Activated T-helper 1 cell treated with anti-CD3 and anti-CD28 coated beads, Interleukin-12 subunit alpha, Interleukin-12 subunit beta, Interleukin-2, Interleukin-4 antibody, amounts not matched to agents 30 ng/mL and 10 ng/mL and 1 ng/mL, durations not matched to agents 14 hours and 24 hours and 36 hours (primary cell): ENCODE measurements around the gene ENGASE. TPM values are rescaled to one million over a fixed set of nuclear protein-coding genes. Genes with fewer than 3 reads are reported as not detected.
"Not testable (repeated sequence)": the region's sequence is repeated elsewhere in the genome, so short reads cannot be mapped to it uniquely, and the experiment has no call there.

Source experiments
- DNase-seq: peaks from one replicate; pipeline ENCODE4 v3.0.0; 2021; ENCODE audit warnings: low spot score
- H3K27ac Mint-ChIP-seq: one replicate; pipeline ENCODE4 v1.8.0; 2021; ENCODE audit warnings: mild to moderate bottlenecking, mixed read lengths
- H3K27me3 Mint-ChIP-seq: one replicate; pipeline ENCODE4 v1.8.0; 2022; ENCODE audit warnings: mild to moderate bottlenecking, moderate library complexity, mixed read lengths; ENCODE audit not compliant: insufficient read depth
- H3K36me3 Mint-ChIP-seq: one replicate; pipeline ENCODE4 v1.8.0; 2021; ENCODE audit warnings: low read depth, mixed read lengths
- H3K4me1 Mint-ChIP-seq: one replicate; pipeline ENCODE4 v1.8.0; 2021; ENCODE audit warnings: low read depth, mixed read lengths
- H3K4me3 Mint-ChIP-seq: one replicate; pipeline ENCODE4 v1.8.0; 2021; ENCODE audit warnings: mild to moderate bottlenecking, moderate library complexity, mixed read lengths
- H3K9me3 Mint-ChIP-seq: one replicate; pipeline ENCODE4 v1.8.0; 2021; ENCODE audit warnings: mixed read lengths
- intact Hi-C: fragments of 100-400 bp; cut with micrococcal nuclease; formaldehyde crosslinking; loops from one replicate; pipeline ENCODE4 v1.15.1; 2024
- total RNA-seq: library from RNA; stranded (reverse); gene quantifications from 2 replicates; pipeline ENCODE4 v1.2.3, GENCODE V29; 2022

Gene ENGASE
- total RNA-seq, 1 donor from 2014 or later: 46.1 TPM

GRCh38 chr17:79071161-79071740 is 3.4 kb upstream of the ENGASE start:
- Mint-ChIP-seq H3K27ac (no peak overlapping the region), H3K4me1 (peaks cover 10% of the 10 kb centered on the region), H3K4me3 (no peak overlapping the region), H3K27me3 (peaks cover 6% of the 10 kb centered on the region), H3K9me3 (no peaks in the 10 kb centered on the region), H3K36me3 (no peaks in the 10 kb centered on the region)
- DNase-seq: no peak
- intact Hi-C loops: loop anchor here (5.0 kb wide), 1 partner anchor 59 kb away; no protein-coding TSS in a partner anchor

DNA sequence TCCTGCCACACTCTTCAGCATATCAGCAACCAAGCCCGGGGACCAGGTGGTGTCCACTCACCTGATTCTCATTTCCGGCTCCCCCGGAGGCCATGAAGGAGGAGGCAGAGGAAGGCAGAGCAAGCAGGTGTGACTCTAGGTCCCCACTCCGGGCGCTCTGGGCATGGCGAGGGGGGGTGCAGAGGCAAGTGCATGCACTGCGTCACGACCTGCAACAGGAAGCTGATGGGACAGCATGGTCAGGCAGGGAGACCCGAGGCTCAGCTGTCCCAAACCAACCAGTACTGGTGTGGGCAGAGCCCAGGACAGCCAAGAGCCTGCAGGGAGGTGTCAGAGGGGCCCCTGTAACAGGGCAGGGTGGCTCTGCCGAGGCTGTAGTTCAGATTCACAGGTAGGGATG is 2.1 kb upstream of the ENGASE start:
- H3K27ac Mint-ChIP-seq: no peak overlapping the region
- no peak overlapping the region for H3K4me3 Mint-ChIP-seq
- no peaks in the 10 kb centered on the region for H3K9me3 Mint-ChIP-seq
- no peak for DNase-seq
- intact Hi-C loops: loop anchor here (5.0 kb wide), 1 partner anchor 60 kb away; no protein-coding TSS in a partner anchor
- no peaks in the 10 kb centered on the region for H3K36me3 Mint-ChIP-seq
- peaks cover 2% of the 10 kb centered on the region for H3K27me3 Mint-ChIP-seq
- peaks cover 10% of the 10 kb centered on the region for H3K4me1 Mint-ChIP-seq

DNA sequence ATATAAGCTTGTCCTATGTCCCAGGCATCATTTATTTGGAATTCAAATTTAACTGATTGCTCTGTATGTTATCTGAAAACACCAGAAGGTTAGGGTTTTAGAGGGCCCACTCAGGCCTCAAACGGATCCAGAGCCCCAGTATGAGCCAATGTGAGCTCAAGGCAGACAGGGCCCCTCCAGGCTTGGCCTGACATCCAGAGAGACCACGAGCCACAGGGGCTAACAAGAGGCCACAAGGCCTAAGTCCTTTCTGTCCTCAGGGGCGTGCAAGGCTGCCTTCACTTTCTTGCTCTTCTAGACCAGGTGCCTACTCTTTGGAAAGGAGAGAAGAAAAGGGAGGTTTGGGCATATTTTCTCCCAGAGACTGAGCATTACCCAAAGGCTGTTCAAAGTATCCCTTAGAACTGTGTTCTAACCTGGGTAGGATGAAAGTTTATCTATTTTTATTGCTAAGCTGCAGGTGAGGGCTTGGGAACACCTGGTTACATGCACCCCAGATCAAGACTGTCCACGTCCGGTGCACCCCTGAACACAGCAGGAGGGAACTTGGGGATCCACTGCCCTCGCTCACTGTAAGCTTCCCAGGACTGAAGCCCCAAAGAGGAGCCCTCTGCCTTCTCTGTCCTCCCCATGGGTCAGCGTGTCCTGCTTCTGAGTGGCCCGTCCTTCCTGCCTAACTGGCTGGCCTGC is 1.5 kb upstream of the ENGASE start:
- Mint-ChIP-seq H3K9me3 (no peaks in the 10 kb centered on the region), H3K4me3 (no peak overlapping the region), H3K27me3 (peaks cover 2% of the 10 kb centered on the region), H3K4me1 (peaks cover 10% of the 10 kb centered on the region), H3K36me3 (no peaks in the 10 kb centered on the region), H3K27ac (no peak overlapping the region)
- no peak for DNase-seq
- intact Hi-C loops: loop anchor here (5.0 kb wide), 1 partner anchor 61 kb away; no protein-coding TSS in a partner anchor

- intact Hi-C loops: loop anchor here (5.0 kb wide), 1 partner anchor 61 kb away; no protein-coding TSS in a partner anchor
- Mint-ChIP-seq H3K27me3 (peaks cover 2% of the 10 kb centered on the region), H3K4me1 (peaks cover 10% of the 10 kb centered on the region), H3K9me3 (no peaks in the 10 kb centered on the region), H3K4me3 (no peak overlapping the region), H3K27ac (no peak overlapping the region), H3K36me3 (no peaks in the 10 kb centered on the region)
- no peak for DNase-seq
Observed at GRCh38 chr17:79073706-79074088, 927 bp upstream of the ENGASE start.

DNA sequence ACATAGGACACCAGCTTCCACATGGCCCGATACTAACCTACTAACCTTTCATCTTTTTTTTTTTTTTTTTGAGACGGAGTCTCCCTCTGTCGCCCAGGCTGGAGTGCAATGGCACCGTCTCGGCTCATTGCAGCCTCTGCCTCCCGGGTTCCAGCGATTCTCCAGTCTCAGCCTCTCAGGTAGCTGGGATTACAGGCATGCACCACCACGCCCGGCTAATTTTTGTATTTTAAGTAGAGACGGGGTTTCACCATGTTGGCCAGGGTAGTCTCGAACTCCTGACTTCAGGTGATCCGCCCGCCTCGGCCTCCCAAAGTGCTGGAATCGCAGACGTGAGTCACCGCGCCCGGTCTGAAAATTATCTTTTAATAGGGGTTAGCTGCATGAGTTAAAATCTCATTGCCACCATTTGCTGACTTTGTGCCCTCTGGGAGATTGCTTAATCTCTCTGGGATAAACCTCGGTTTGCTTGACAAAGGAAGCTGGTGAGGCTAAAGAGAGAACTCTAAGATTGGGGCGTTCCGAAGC is 439 bp upstream of the ENGASE start:
- Mint-ChIP-seq H3K4me3 (peak overlapping the region; percentile 70), H3K27ac (peak overlapping the region; percentile 52)
- not testable (repeated sequence) for H3K9me3 Mint-ChIP-seq, H3K27me3 Mint-ChIP-seq, H3K36me3 Mint-ChIP-seq, DNase-seq, H3K4me1 Mint-ChIP-seq
- intact Hi-C loops: loop anchor here (5.0 kb wide), 1 partner anchor 62 kb away; no protein-coding TSS in a partner anchor

GRCh38 chr17:79075446-79075750 is 774 bp downstream of the ENGASE start:
- Mint-ChIP-seq H3K36me3 (peaks cover 11% of the 10 kb centered on the region), H3K4me3 (peak overlapping the region; percentile 92), H3K4me1 (peaks cover 10% of the 10 kb centered on the region), H3K27me3 (no peaks in the 10 kb centered on the region), H3K27ac (peak overlapping the region; percentile 83), H3K9me3 (no peaks in the 10 kb centered on the region)
- intact Hi-C loops: no loop called here
- DNase-seq: peak; percentile 9

DNA sequence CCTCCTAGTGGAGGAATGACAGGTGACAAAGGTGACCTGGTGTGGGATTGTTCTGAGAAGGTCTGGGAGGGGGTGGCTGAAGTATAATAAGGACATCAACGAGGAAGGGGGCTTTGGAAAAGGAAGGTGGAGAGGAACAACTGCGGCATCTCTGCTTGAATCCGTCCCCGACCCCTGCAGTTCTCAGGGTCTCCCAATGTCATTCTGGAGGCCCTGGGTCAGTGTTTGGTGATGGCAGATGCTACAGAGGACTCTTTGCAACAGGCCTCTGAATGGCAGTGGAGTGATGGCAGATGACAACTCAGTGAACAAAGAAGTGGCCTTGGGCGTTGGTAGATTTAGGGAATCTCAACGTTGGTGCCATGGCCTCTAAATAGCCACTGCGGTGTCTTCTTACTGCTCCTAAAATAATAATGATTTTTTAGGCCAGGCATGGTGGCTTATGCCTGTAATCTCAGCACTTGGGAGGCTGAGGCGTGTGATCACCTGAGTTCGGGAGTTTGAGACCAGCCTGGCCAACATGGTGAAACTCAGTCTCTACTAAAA is 1.3 kb downstream of the ENGASE start:
- Mint-ChIP-seq H3K9me3 (no peaks in the 10 kb centered on the region), H3K27me3 (no peaks in the 10 kb centered on the region), H3K4me1 (peaks cover 10% of the 10 kb centered on the region), H3K4me3 (peak overlapping the region; percentile 92), H3K27ac (peak overlapping the region; percentile 83), H3K36me3 (peaks cover 15% of the 10 kb centered on the region)
- intact Hi-C loops: no loop called here
- DNase-seq: no peak

DNA sequence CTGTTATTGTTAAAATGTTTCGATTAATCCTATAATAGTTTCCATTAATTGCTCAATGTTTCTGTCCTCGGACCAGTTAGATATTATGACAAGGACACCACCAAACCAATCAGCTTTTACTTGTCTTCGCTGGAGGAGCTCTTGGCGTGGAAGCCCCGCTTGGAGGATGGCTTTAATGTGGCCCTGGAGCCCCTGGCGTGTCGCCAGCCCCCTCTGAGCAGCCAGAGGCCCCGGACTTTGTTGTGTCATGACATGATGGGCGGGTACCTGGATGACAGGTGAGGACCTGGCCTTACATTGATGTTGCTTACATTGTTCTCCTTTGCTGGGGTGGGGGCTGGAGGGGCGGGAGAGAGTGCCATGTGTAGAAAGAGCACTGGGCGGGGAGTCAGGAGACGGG is 3.0 kb downstream of the ENGASE start:
- DNase-seq: no peak
- Mint-ChIP-seq H3K4me1 (peaks cover 10% of the 10 kb centered on the region), H3K4me3 (no peak overlapping the region), H3K9me3 (no peaks in the 10 kb centered on the region), H3K27ac (no peak overlapping the region), H3K27me3 (no peaks in the 10 kb centered on the region), H3K36me3 (peaks cover 15% of the 10 kb centered on the region)
- intact Hi-C loops: no loop called here

DNA sequence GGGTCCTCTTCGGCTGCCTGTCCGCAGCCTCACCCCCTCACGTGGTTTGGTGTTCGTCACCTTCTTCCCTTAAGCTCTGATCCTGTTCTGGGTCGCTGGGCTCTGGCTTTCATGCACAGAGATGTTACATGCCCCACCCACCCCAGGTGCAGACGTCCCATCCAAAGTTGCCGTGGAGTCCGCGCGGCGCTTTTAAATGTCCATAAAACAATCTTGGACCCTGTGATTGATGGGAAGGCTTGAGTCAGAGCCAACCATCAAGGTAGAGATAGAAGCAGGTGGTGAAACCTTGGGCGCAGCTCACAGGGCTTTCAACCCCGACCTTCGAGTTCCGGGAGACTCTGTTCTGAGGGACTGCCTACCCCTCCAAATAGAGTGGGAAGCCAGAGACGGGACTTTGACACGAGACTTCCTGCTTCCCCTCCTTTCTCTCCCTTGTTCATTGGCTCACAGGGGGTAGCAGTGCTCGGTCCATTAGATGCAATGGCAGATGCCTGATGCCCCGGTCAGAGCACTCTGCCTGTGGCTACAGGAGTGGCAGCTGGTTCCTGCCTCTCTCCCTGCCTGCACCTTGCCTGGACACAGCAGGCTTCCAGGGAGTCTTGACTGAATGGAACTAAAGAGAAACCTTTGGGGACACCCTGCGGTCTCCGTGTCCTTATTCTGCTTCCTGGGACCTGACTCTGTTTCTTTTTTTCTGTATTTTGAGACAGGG is 4.0 kb downstream of the ENGASE start:
- no peak for DNase-seq
- no peaks in the 10 kb centered on the region for H3K9me3 Mint-ChIP-seq
- peaks cover 10% of the 10 kb centered on the region for H3K4me1 Mint-ChIP-seq
- H3K27me3 Mint-ChIP-seq: no peaks in the 10 kb centered on the region
- H3K4me3 Mint-ChIP-seq: no peak overlapping the region
- intact Hi-C loops: no loop called here
- H3K36me3 Mint-ChIP-seq: peaks cover 15% of the 10 kb centered on the region
- H3K27ac Mint-ChIP-seq: no peak overlapping the region

DNA sequence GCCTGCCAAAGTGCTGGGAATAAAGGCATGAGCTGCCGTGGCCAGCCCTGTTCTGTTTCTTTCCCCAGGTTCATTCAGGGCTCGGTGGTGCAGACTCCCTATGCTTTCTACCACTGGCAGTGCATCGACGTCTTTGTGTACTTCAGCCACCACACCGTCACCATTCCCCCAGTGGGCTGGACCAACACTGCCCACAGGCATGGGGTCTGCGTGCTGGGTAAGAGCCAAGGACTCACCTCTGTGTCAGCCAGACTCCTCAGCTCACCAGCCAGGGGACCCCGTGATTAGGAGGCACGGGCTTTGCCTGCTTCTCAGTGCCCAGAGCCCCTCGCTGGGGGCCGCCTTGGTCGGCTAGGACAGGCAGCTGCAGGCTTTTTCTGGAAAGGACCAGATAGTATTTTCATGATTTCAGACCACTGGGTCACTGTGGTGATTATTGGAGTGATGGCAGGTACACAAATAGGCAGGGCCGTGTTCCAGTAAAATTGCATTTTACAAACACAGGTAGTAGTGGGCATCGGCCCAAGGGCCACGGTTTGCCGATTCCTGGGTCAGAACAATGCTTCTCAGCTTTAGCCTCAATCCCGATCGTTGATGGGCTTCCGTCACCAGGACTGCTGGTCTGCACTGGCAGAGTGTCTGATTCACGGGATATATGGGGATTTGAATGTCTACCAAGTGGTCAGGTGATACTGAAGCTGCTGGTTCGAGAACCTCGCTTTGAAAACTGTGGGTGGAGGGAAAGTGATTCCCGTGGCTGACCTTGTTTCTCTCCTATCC is 5.0 kb downstream of the ENGASE start:
- Mint-ChIP-seq H3K4me1 (peaks cover 10% of the 10 kb centered on the region), H3K27me3 (no peaks in the 10 kb centered on the region), H3K27ac (no peak overlapping the region), H3K9me3 (no peaks in the 10 kb centered on the region), H3K36me3 (peaks cover 15% of the 10 kb centered on the region), H3K4me3 (no peak overlapping the region)
- DNase-seq: no peak
- intact Hi-C loops: no loop called here

DNA sequence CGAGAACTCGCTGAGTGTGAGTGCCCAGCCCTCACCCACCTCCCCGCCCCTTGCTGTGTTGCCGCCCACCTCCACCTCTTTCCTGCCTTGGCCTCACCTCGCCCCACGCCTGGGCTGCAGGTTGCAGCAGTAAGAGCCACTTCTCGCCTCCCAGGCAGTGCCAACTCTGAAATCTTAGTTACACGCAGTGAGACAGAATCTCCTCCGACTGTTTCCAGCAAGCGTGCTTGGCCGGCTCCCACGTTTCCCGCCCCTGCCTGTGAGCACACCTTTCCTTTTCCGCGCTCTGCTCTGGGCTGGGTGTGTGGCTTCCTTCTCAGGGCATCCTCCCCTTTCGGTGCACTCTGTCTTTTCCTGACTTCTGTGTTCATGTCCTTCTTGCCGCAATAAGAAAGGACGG is 5.7 kb downstream of the ENGASE start:
- DNase-seq: no peak
- intact Hi-C loops: no loop called here
- Mint-ChIP-seq H3K9me3 (no peaks in the 10 kb centered on the region), H3K27ac (no peak overlapping the region), H3K36me3 (peaks cover 15% of the 10 kb centered on the region), H3K4me1 (peaks cover 8% of the 10 kb centered on the region), H3K4me3 (no peak overlapping the region), H3K27me3 (no peaks in the 10 kb centered on the region)

- Mint-ChIP-seq H3K9me3 (no peaks in the 10 kb centered on the region), H3K27me3 (no peaks in the 10 kb centered on the region), H3K4me3 (no peak overlapping the region), H3K4me1 (peaks cover 3% of the 10 kb centered on the region), H3K27ac (no peak overlapping the region), H3K36me3 (peaks cover 15% of the 10 kb centered on the region)
- intact Hi-C loops: no loop called here
- DNase-seq: no peak
Observed at GRCh38 chr17:79080761-79081290, 6.2 kb downstream of the ENGASE start.
